Measurements from ENCODE around the gene LOXL3. TPM values are rescaled to one million over a fixed set of nuclear protein-coding genes. Genes with fewer than 3 reads are reported as not detected.
"Not testable (repeated sequence)": the region's sequence is repeated elsewhere in the genome, so short reads cannot be mapped to it uniquely, and the experiment has no call there.

The LOXL3 gene
- polyA plus RNA-seq, 1 donor (not counting 4 experiments of a cell fraction or from before 2014, with no cell fraction given) = 0.21 TPM

- H3K27me3 ChIP-seq (ENCODE audit: control insufficient read depth, extremely low read depth, insufficient read depth, low read length) = no peaks in the 10 kb centered on the region
- peak overlapping the region; percentile 37 for H3K27ac ChIP-seq (ENCODE audit: control insufficient read depth, insufficient read depth, low read length)
- H3K9me3 ChIP-seq (ENCODE audit: control insufficient read depth, low read depth, low read length) = no peaks in the 10 kb centered on the region
- H3K9me1 ChIP-seq (ENCODE audit: control insufficient read depth, extremely low read depth, insufficient read depth, low read length) = no peaks in the 10 kb centered on the region
- H3K79me2 ChIP-seq (ENCODE audit: control insufficient read depth, insufficient read depth, low read length) = no peaks in the 10 kb centered on the region
- peak overlapping the region; percentile 17 for H2AFZ ChIP-seq (ENCODE audit: control insufficient read depth, low read length)
- DNase-seq (ENCODE audit: low read depth, low spot score) (peak; percentile 89), FAIRE-seq (peak; percentile 86)
- TF ChIP-seq EZH2 (IDR thresholded peaks at IDR 0.05; ENCODE audit: low read length) = no peak
- TF ChIP-seq CTCF (optimal IDR thresholded peaks at IDR 0.05 in 1 of 3, IDR thresholded peaks at IDR 0.05 in 1 of 3, conservative IDR thresholded peaks at IDR 0.05 in 1 of 3; ENCODE audit: extremely low read depth in 1 of 3, insufficient read depth in 2 of 3, low read length in 3 of 3) = no peak
- peak overlapping the region; percentile 31 for H3K4me2 ChIP-seq (ENCODE audit: control insufficient read depth, extremely low read depth, insufficient read depth, low read depth, low read length)
- no peak overlapping the region for H3K4me3 ChIP-seq (ENCODE audit: control insufficient read depth in 2 of 3, extremely low read depth in 1 of 3, insufficient read depth in 2 of 3, low read depth in 1 of 3, low read length in 3 of 3)
- no peaks in the 10 kb centered on the region for H4K20me1 ChIP-seq (ENCODE audit: control insufficient read depth, extremely low read depth, insufficient read depth, low read length)
- H3K36me3 ChIP-seq (ENCODE audit: control insufficient read depth in 2 of 2, extremely low read depth in 1 of 2, insufficient read depth in 2 of 2, low read length in 2 of 2) = no peaks in the 10 kb centered on the region
- H3K4me1 ChIP-seq (ENCODE audit: control insufficient read depth, extremely low read depth, insufficient read depth, low read length) = peaks cover 58% of the 10 kb centered on the region
- dilution Hi-C loops (cut with MboI; ENCODE audit: extremely low pct_ligation_motif_present, low sequenced_read_pairs) = no loop called here
- no peak overlapping the region for H3K9ac ChIP-seq (ENCODE audit: control insufficient read depth, extremely low read depth, insufficient read depth, low read length)
These were observed 10.5 kb upstream of the LOXL3 start for GRCh38 chr2:74564222-74564621.

- H4K20me1 ChIP-seq (ENCODE audit: control insufficient read depth, extremely low read depth, insufficient read depth, low read length) = no peaks in the 10 kb centered on the region
- no peak for TF ChIP-seq EZH2 (IDR thresholded peaks at IDR 0.05; ENCODE audit: low read length)
- no peak for TF ChIP-seq CTCF (optimal IDR thresholded peaks at IDR 0.05 in 1 of 3, IDR thresholded peaks at IDR 0.05 in 1 of 3, conservative IDR thresholded peaks at IDR 0.05 in 1 of 3; ENCODE audit: extremely low read depth in 1 of 3, insufficient read depth in 2 of 3, low read length in 3 of 3)
- H3K27ac ChIP-seq (ENCODE audit: control insufficient read depth, insufficient read depth, low read length) = no peak overlapping the region
- H3K9me3 ChIP-seq (ENCODE audit: control insufficient read depth, low read depth, low read length) = no peaks in the 10 kb centered on the region
- H3K4me1 ChIP-seq (ENCODE audit: control insufficient read depth, extremely low read depth, insufficient read depth, low read length) = peaks cover 41% of the 10 kb centered on the region
- FAIRE-seq (no peak), DNase-seq (ENCODE audit: low read depth, low spot score) (no peak)
- H3K4me2 ChIP-seq (ENCODE audit: control insufficient read depth, extremely low read depth, insufficient read depth, low read depth, low read length) = no peak overlapping the region
- H3K36me3 ChIP-seq (ENCODE audit: control insufficient read depth in 2 of 2, extremely low read depth in 1 of 2, insufficient read depth in 2 of 2, low read length in 2 of 2) = no peaks in the 10 kb centered on the region
- H2AFZ ChIP-seq (ENCODE audit: control insufficient read depth, low read length) = no peak overlapping the region
- no peaks in the 10 kb centered on the region for H3K27me3 ChIP-seq (ENCODE audit: control insufficient read depth, extremely low read depth, insufficient read depth, low read length)
- H3K9me1 ChIP-seq (ENCODE audit: control insufficient read depth, extremely low read depth, insufficient read depth, low read length) = no peaks in the 10 kb centered on the region
- H3K9ac ChIP-seq (ENCODE audit: control insufficient read depth, extremely low read depth, insufficient read depth, low read length) = no peak overlapping the region
- dilution Hi-C loops (cut with MboI; ENCODE audit: extremely low pct_ligation_motif_present, low sequenced_read_pairs) = no loop called here
- H3K4me3 ChIP-seq (ENCODE audit: control insufficient read depth in 2 of 3, extremely low read depth in 1 of 3, insufficient read depth in 2 of 3, low read depth in 1 of 3, low read length in 3 of 3) = no peak overlapping the region
- H3K79me2 ChIP-seq (ENCODE audit: control insufficient read depth, insufficient read depth, low read length) = no peaks in the 10 kb centered on the region
These were observed 8.5 kb upstream of the LOXL3 start for GRCh38 chr2:74562126-74562775.

GRCh38 chr2:74561022-74561421 is 7.3 kb upstream of the LOXL3 start:
- H3K4me3 ChIP-seq (ENCODE audit: control insufficient read depth in 2 of 3, extremely low read depth in 1 of 3, insufficient read depth in 2 of 3, low read depth in 1 of 3, low read length in 3 of 3); H3K27me3 ChIP-seq (ENCODE audit: control insufficient read depth, extremely low read depth, insufficient read depth, low read length); H3K36me3 ChIP-seq (ENCODE audit: control insufficient read depth in 2 of 2, extremely low read depth in 1 of 2, insufficient read depth in 2 of 2, low read length in 2 of 2); H3K9me1 ChIP-seq (ENCODE audit: control insufficient read depth, extremely low read depth, insufficient read depth, low read length); H3K9ac ChIP-seq (ENCODE audit: control insufficient read depth, extremely low read depth, insufficient read depth, low read length); DNase-seq (ENCODE audit: low read depth, low spot score); dilution Hi-C loops (cut with MboI; ENCODE audit: extremely low pct_ligation_motif_present, low sequenced_read_pairs); H3K79me2 ChIP-seq (ENCODE audit: control insufficient read depth, insufficient read depth, low read length); H3K9me3 ChIP-seq (ENCODE audit: control insufficient read depth, low read depth, low read length); H3K27ac ChIP-seq (ENCODE audit: control insufficient read depth, insufficient read depth, low read length); H4K20me1 ChIP-seq (ENCODE audit: control insufficient read depth, extremely low read depth, insufficient read depth, low read length); H2AFZ ChIP-seq (ENCODE audit: control insufficient read depth, low read length); H3K4me2 ChIP-seq (ENCODE audit: control insufficient read depth, extremely low read depth, insufficient read depth, low read depth, low read length); FAIRE-seq: not testable (repeated sequence)
- peaks cover 33% of the 10 kb centered on the region for H3K4me1 ChIP-seq (ENCODE audit: control insufficient read depth, extremely low read depth, insufficient read depth, low read length)

Data from keratinocyte (primary cell).